Colonic mucosa (tissue), 4 donors: ENCODE results near the gene RIPPLY2. TPM values are rescaled to one million over a fixed set of nuclear protein-coding genes. Genes with fewer than 3 reads are reported as not detected.

Source experiments
- DNase-seq: peaks from one replicate; pipeline ENCODE4 v3.0.0-alpha.2; 2020
- H3K27ac ChIP-seq: fragments of 200-600 bp; one replicate; pipeline ENCODE4 v1.8.0; 2021
- H3K27me3 ChIP-seq: fragments of 200-600 bp; one replicate; pipeline ENCODE4 v1.8.0; 2021
- H3K36me3 ChIP-seq: fragments of 200-600 bp; one replicate; pipeline ENCODE4 v1.8.0; 2021
- H3K4me1 ChIP-seq: fragments of 200-600 bp; one replicate; pipeline ENCODE4 v1.8.0; 2021; ENCODE audit warnings: mild to moderate bottlenecking
- H3K4me3 ChIP-seq: fragments of 200-600 bp; one replicate; pipeline ENCODE4 v1.8.0; 2021
- H3K9ac ChIP-seq, 2 donors: one replicate each; pipeline ENCODE4 v1.7.0; 2013; ENCODE audit warnings: control low read depth in 2 of 2, low read depth in 2 of 2, low read length in 2 of 2
- H3K9me3 ChIP-seq: fragments of 200-600 bp; one replicate; pipeline ENCODE4 v1.8.0; 2021
- CTCF ChIP-seq: fragments of 200-600 bp; IDR thresholded peaks from one replicate; pipeline ENCODE4 v1.8.0; 2022; ENCODE audit warnings: antibody characterized with exemption, mild to moderate bottlenecking
- intact Hi-C: fragments of 100-400 bp; cut with DNase I; formaldehyde crosslinking; loops from one replicate; pipeline ENCODE4 v1.14.1; 2022
- total RNA-seq, 2 donors: library from RNA; stranded (reverse); fragmentation: NEBNext Ultra II Directional in 1 of 2; extraction: Animal tissue kit (Norgen Biotek cat#: 25700) in 1 of 2; gene quantifications; one replicate each; pipeline ENCODE4 v1.2.1, GENCODE V29; 2021
- donor health status: healthy.
- donor health status: DM: no; HTN: no; CAD: no.
- donor health status: DM: no; HTN: no; CAD: no.

The RIPPLY2 gene
- total RNA-seq, 2 donors from 2014 or later: not detected

GRCh38 chr6:83860782-83861495, 7.8 kb downstream of the RIPPLY2 start:
- TF ChIP-seq CTCF: no peak
- Histone ChIP-seq H3K36me3 (no peaks in the 10 kb centered on the region), H3K9ac (peak overlapping the region in 1 of 2 donors; percentile 68), H3K4me1 (peaks cover 4% of the 10 kb centered on the region), H3K4me3 (no peak overlapping the region), H3K9me3 (no peaks in the 10 kb centered on the region), H3K27me3 (no peaks in the 10 kb centered on the region), H3K27ac (no peak overlapping the region)
- intact Hi-C loops: no loop called here
- no peak for DNase-seq

GRCh38 chr6:83862776-83863471, 9.8 kb downstream of the RIPPLY2 start:
- no peak overlapping the region for H3K9ac ChIP-seq
- H3K9me3 ChIP-seq: no peaks in the 10 kb centered on the region
- no peaks in the 10 kb centered on the region for H3K27me3 ChIP-seq
- TF ChIP-seq CTCF: no peak
- no peaks in the 10 kb centered on the region for H3K36me3 ChIP-seq
- intact Hi-C loops: no loop called here
- H3K27ac ChIP-seq: no peak overlapping the region
- no peak overlapping the region for H3K4me3 ChIP-seq
- no peak for DNase-seq
- H3K4me1 ChIP-seq: peaks cover 4% of the 10 kb centered on the region

GRCh38 chr6:83867043-83867442, 13.9 kb downstream of the RIPPLY2 start:
- DNase-seq: no peak
- intact Hi-C loops: no loop called here
- Histone ChIP-seq H3K9ac (no peak overlapping the region), H3K27ac (no peak overlapping the region), H3K27me3 (no peaks in the 10 kb centered on the region), H3K9me3 (no peaks in the 10 kb centered on the region), H3K36me3 (no peaks in the 10 kb centered on the region), H3K4me1 (no peaks in the 10 kb centered on the region), H3K4me3 (no peak overlapping the region)
- no peak for TF ChIP-seq CTCF

- Histone ChIP-seq H3K27ac (no peak overlapping the region), H3K9me3 (no peaks in the 10 kb centered on the region), H3K9ac (no peak overlapping the region), H3K4me3 (no peak overlapping the region), H3K36me3 (no peaks in the 10 kb centered on the region), H3K4me1 (no peaks in the 10 kb centered on the region), H3K27me3 (no peaks in the 10 kb centered on the region)
- DNase-seq: peak; percentile 32
- intact Hi-C loops: no loop called here
- no peak for TF ChIP-seq CTCF
Measured at GRCh38 chr6:83867527-83868161, 14.5 kb downstream of the RIPPLY2 start.

- no peak overlapping the region for H3K27ac ChIP-seq
- intact Hi-C loops: no loop called here
- H3K9me3 ChIP-seq: no peaks in the 10 kb centered on the region
- no peaks in the 10 kb centered on the region for H3K4me1 ChIP-seq
- H3K4me3 ChIP-seq: no peak overlapping the region
- H3K36me3 ChIP-seq: no peaks in the 10 kb centered on the region
- no peaks in the 10 kb centered on the region for H3K27me3 ChIP-seq
- DNase-seq: no peak
- H3K9ac ChIP-seq: no peak overlapping the region
- TF ChIP-seq CTCF: no peak
Measured at GRCh38 chr6:83868639-83869038, 15.5 kb downstream of the RIPPLY2 start.
